Activated naive CD8-positive, alpha-beta T cell treated with anti-CD3 and anti-CD28 coated beads, Interleukin-2, amount 50 U/mL, for 24 hours (primary cell): Measurements from ENCODE around the gene CCDC93.
A peak's percentile ranks its signal among the peaks of the same experiment; 100 is the strongest.

Experiments
- ATAC-seq: fragments of 150-1000 bp; cut with Tn5 transposase; one replicate; pipeline ENCODE4 v1.10.0; 2021
- DNase-seq: peaks from one replicate; pipeline ENCODE4 v3.0.0; 2021
- H3K27ac Mint-ChIP-seq: one replicate; pipeline ENCODE4 v1.8.0; 2021; ENCODE audit warnings: mild to moderate bottlenecking, mixed read lengths
- H3K27me3 Mint-ChIP-seq: one replicate; pipeline ENCODE4 v1.8.0; 2021; ENCODE audit warnings: mixed read lengths
- H3K36me3 Mint-ChIP-seq: one replicate; pipeline ENCODE4 v1.8.0; 2021; ENCODE audit warnings: low read depth, mixed read lengths
- H3K4me1 Mint-ChIP-seq: one replicate; pipeline ENCODE4 v1.8.0; 2021; ENCODE audit warnings: mixed read lengths
- H3K4me3 Mint-ChIP-seq: one replicate; pipeline ENCODE4 v1.8.0; 2021; ENCODE audit warnings: mild to moderate bottlenecking, moderate library complexity, mixed read lengths
- H3K9me3 Mint-ChIP-seq: one replicate; pipeline ENCODE4 v1.8.0; 2021; ENCODE audit warnings: mixed read lengths

Gene CCDC93

DNA sequence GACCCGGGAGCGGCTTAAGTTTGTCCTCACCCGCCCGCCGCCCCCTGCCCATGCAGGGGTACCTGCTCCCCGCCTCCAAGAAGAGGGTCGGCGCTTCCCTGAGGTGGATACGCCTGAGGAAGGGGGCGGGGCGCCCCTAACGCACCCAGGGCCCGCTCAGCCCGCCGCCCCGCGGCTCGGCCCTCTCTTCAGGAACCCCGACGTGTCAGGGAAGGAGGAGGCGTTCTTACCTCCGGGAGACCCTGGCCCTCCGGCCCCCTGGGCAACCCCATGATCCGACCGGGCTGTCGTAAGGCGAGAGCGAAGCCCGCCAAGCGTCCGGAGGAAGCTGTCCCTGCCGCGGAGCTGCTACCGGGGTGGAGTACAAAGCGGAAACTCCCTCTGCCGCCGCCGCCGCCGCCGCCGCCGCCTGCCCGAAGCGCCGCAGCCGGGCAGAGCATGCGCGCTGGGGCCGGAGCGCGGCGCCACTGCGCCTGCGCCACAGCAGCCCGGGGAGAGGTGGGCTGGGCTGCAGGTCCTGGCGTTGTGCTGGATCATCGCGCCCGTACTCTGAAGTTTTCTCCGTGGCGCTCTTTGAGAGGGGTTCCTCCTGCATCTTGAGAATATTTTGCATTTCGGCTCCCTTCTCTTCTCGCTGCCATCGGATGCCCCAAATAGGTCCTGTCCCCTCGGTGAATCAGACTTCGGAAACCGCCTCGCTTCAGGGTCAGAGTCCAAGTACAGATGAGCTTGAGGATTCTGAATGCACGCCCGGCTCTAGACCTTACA lies at the start of gene CCDC93:
Gene CCDC93, minus strand, starts transcription at position 347 of the 768 bp plus-strand sequence. Its CDS starts 75 bp downstream, at position 272.
- peak; percentile 86 for DNase-seq
- peaks cover 38% of the 10 kb centered on the region for H3K4me1 Mint-ChIP-seq
- peak within 1 kb of the TSS; percentile 90 for H3K4me3 Mint-ChIP-seq
- peak within 1 kb of the TSS; percentile 68 for H3K27ac Mint-ChIP-seq
- H3K36me3 Mint-ChIP-seq: peaks cover 6% of the 10 kb centered on the region
- H3K27me3 Mint-ChIP-seq: no peaks in the 10 kb centered on the region
- H3K9me3 Mint-ChIP-seq: no peaks in the 10 kb centered on the region
- peak; percentile 86 for ATAC-seq

- peaks cover 9% of the 10 kb centered on the region for H3K4me1 Mint-ChIP-seq
- H3K36me3 Mint-ChIP-seq: no peaks in the 10 kb centered on the region
- no peak overlapping the region for H3K4me3 Mint-ChIP-seq
- no peaks in the 10 kb centered on the region for H3K9me3 Mint-ChIP-seq
- H3K27ac Mint-ChIP-seq: no peak overlapping the region
- ATAC-seq (no peak), DNase-seq (no peak)
- peaks cover 16% of the 10 kb centered on the region for H3K27me3 Mint-ChIP-seq
These were observed 48.8 kb upstream of the CCDC93 start for GRCh38 chr2:118062669-118063068.

GRCh38 chr2:118062048-118062447 lies 48.2 kb upstream of the CCDC93 start:
- H3K9me3 Mint-ChIP-seq: no peaks in the 10 kb centered on the region
- no peak for ATAC-seq
- no peaks in the 10 kb centered on the region for H3K36me3 Mint-ChIP-seq
- no peak overlapping the region for H3K27ac Mint-ChIP-seq
- DNase-seq: no peak
- peaks cover 22% of the 10 kb centered on the region for H3K27me3 Mint-ChIP-seq
- H3K4me1 Mint-ChIP-seq: peaks cover 9% of the 10 kb centered on the region
- H3K4me3 Mint-ChIP-seq: no peak overlapping the region

DNA sequence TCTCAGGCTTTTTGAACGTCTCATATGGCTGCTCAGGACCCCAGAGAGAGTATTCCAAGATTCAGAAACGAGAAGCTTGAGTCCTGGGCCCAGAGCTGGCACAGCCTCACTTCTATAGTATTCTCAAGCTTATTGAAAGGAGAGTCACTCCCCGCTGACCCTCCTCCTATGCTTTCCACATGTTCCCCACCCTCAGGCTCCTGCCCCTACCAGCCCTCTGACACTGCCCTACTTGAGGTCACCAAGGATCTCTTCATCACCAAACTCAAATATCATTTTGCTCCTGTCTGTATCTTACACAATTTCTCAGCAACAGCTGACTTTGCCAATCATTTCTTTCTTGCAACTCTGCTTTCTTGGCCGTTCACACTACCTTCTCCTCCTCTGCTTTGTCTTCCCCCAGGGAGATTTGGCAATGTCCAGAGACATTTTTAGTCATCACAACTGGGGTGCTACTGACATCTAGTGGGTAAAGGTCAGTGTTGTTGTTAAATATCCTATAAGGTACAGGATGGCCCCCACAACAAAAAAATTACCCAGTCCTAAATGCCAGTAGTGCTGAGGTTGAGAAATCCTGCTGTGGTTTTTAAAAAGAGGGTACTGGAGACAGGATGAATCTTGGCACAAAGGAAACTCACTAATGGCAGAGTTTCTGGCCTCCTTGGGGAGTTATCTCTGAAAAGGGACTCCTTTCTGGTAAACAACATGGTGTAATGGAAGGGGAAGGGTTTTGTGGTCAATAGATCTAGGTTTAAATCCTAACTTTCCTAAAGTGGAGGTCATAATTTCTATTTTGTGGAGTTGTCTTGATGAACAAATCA lies 47.5 kb upstream of the CCDC93 start:
- ATAC-seq (no peak), DNase-seq (no peak)
- no peak overlapping the region for H3K4me3 Mint-ChIP-seq
- H3K9me3 Mint-ChIP-seq: no peaks in the 10 kb centered on the region
- peaks cover 9% of the 10 kb centered on the region for H3K4me1 Mint-ChIP-seq
- H3K36me3 Mint-ChIP-seq: no peaks in the 10 kb centered on the region
- peaks cover 22% of the 10 kb centered on the region for H3K27me3 Mint-ChIP-seq
- no peak overlapping the region for H3K27ac Mint-ChIP-seq

DNA sequence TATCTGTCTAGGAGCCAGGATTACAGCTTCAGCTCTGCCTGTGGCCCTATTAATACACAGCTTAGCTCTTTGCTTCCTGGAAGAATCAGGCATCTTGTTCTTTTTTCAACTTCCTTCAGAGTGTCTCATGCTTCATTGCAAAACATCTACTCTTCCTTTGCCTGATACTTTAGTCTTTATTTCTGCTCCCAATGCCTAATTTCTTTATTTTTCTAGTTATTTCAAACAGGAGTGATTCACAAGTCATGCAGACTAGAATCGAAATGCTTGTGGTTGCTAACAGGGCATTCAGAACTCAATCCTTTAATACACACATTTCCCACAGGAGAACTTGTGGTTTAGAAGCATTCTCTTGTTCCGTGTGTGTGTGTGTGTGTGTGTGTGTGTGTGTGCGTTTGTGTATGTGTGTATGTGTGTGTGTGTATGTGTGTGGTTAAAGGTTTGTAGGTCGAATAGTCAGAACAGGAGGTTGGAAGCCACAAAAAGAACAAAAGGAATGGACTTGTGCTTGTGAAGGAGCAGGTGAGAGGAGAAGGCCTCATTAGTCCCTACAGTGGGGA lies 46.1 kb upstream of the CCDC93 start:
- H3K27ac Mint-ChIP-seq: no peak overlapping the region
- no peaks in the 10 kb centered on the region for H3K9me3 Mint-ChIP-seq
- DNase-seq (no peak), ATAC-seq (no peak)
- H3K4me1 Mint-ChIP-seq: peaks cover 11% of the 10 kb centered on the region
- no peaks in the 10 kb centered on the region for H3K36me3 Mint-ChIP-seq
- H3K27me3 Mint-ChIP-seq: peaks cover 24% of the 10 kb centered on the region
- no peak overlapping the region for H3K4me3 Mint-ChIP-seq

- DNase-seq (no peak), ATAC-seq (no peak)
- Mint-ChIP-seq H3K27me3 (peaks cover 24% of the 10 kb centered on the region), H3K27ac (no peak overlapping the region), H3K4me3 (no peak overlapping the region), H3K9me3 (no peaks in the 10 kb centered on the region), H3K36me3 (no peaks in the 10 kb centered on the region), H3K4me1 (peaks cover 11% of the 10 kb centered on the region)
These were observed 45.1 kb upstream of the CCDC93 start for GRCh38 chr2:118058951-118059350.

DNA sequence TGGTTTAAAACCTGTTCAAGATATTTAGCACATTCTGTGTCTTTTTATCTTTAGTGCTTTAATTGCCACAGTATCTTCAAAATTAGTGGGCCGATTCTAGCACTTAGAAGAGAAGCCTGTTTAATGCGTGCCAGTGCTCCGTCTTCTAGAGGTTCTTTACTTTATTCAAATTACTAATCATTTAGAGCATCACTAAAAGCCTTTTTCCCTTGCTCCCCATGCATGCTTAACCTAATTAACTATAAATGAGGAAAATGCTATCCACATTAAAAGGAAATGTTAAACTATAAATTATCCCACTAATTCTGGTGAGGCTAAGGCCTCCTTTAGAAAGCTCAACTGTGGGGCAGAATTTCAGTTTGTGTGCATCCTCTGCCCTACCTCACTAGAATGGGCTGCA lies 42.9 kb upstream of the CCDC93 start:
- H3K27me3 Mint-ChIP-seq: peaks cover 23% of the 10 kb centered on the region
- H3K4me3 Mint-ChIP-seq: no peak overlapping the region
- H3K4me1 Mint-ChIP-seq: peaks cover 11% of the 10 kb centered on the region
- H3K9me3 Mint-ChIP-seq: no peaks in the 10 kb centered on the region
- no peak overlapping the region for H3K27ac Mint-ChIP-seq
- no peaks in the 10 kb centered on the region for H3K36me3 Mint-ChIP-seq
- ATAC-seq (no peak), DNase-seq (no peak)

DNA sequence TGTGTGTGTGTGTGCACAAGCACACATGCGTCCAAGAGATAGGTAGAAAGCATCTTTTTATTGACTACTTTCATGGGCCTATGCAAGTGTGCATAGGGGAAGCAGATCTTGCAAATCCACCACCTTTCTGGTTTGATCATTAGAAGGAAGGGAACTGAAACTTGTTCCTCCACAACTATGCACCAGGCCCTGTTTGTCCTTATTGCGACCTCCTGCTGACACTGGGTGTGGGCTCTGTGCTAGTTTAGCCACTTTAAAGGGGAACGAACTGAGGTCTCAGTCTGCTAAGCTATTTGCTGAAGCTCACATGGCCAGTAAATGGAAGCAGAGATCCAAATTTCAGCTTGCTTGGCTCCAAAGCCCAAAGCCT lies 42.3 kb upstream of the CCDC93 start:
- peaks cover 8% of the 10 kb centered on the region for H3K4me1 Mint-ChIP-seq
- ATAC-seq: no peak
- H3K27ac Mint-ChIP-seq: no peak overlapping the region
- H3K9me3 Mint-ChIP-seq: no peaks in the 10 kb centered on the region
- H3K4me3 Mint-ChIP-seq: no peak overlapping the region
- H3K36me3 Mint-ChIP-seq: no peaks in the 10 kb centered on the region
- H3K27me3 Mint-ChIP-seq: peaks cover 23% of the 10 kb centered on the region
- DNase-seq: no peak

DNA sequence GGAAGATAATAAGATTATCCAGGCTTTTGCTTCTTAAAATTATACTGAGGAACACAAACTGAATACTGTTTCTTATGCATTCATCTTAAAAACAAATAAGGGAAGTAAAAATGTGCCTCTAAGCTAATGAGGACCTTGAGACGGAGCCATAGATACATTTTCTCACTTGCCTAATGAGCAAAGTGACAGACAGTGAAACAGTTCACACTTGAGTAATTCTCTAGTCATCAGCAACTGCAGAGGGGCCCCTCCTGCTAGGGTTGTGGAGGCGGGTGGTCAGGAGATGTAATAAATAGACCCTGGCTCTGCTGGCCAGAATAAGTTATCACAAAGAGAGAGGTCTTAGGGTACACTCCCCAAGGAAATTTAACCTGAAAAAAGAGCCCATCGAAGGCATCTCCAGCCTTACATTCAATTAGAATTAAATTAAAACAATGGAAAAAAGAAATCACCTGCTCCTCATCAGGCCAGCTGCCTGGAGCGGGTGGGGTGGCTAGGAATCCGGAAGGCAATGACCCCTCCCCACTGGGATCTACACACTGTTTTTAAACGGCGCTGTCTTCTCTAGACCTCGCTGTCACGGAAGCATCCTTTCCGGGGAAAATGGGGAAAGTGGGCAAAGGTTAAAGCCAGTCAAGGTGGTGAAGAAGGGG lies 41.8 kb upstream of the CCDC93 start:
- no peak overlapping the region for H3K4me3 Mint-ChIP-seq
- DNase-seq (no peak), ATAC-seq (no peak)
- H3K4me1 Mint-ChIP-seq: peaks cover 8% of the 10 kb centered on the region
- H3K27me3 Mint-ChIP-seq: peaks cover 22% of the 10 kb centered on the region
- H3K36me3 Mint-ChIP-seq: no peaks in the 10 kb centered on the region
- no peaks in the 10 kb centered on the region for H3K9me3 Mint-ChIP-seq
- H3K27ac Mint-ChIP-seq: no peak overlapping the region

DNA sequence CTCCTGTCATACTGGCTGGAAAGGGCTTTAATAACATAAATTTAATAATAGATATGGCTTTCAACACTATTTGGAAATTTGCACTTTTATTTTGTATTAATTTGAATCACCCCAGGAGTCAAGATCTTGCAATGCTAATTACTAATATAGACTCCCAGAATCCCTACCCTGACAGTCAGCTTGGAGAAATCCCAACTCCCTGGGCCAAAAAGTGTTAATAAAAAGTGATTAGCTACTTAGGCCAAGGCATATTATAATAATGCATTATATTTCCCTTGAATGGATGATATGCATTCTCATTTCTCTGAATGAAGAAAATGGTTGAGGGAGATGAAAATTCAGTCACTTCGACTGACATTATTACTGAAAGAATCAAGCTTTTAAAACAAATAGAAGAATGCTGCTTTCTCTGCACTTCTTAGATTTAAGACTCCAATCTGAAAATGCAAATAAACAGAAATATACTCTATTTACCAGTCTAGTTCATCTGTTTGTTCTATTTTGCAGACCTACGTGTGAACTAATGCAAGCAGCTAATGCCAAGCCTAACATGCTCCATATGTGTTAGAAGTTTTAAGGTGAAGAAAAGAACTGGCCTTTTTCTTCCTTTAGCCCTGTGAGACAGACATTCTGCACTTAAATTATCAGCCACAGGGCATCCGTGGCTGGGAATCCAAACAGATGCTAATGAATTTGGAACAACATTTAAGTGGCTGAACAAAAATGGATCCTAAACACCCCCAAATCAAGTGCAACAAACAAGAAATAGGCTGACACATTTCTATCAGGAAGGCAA lies 40.5 kb upstream of the CCDC93 start:
- Mint-ChIP-seq H3K9me3 (no peaks in the 10 kb centered on the region), H3K27ac (no peak overlapping the region), H3K36me3 (no peaks in the 10 kb centered on the region), H3K4me1 (peaks cover 2% of the 10 kb centered on the region), H3K4me3 (no peak overlapping the region), H3K27me3 (peaks cover 25% of the 10 kb centered on the region)
- ATAC-seq (no peak), DNase-seq (no peak)

DNA sequence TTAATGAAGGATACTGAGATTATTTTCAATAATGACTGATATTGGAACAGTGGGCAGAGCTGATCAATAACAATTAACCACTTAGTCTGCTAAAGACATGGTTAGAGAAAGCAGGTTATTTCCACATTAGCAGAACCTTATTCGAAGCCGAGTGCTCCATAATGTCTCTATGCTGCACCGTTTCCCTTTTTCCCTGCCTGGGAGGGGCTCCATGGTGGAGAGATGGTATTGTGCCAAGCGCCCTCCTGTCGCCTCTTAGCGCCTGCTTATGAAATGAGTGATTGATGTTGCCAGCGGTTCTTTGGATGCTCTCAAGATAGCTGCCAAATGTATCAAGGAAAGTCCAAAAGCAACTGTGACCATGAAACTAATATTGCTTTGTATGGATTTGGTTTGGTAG lies 39.8 kb upstream of the CCDC93 start:
- Mint-ChIP-seq H3K27me3 (peaks cover 23% of the 10 kb centered on the region), H3K36me3 (no peaks in the 10 kb centered on the region), H3K4me1 (peaks cover 2% of the 10 kb centered on the region), H3K4me3 (no peak overlapping the region), H3K9me3 (no peaks in the 10 kb centered on the region), H3K27ac (no peak overlapping the region)
- DNase-seq (no peak), ATAC-seq (no peak)

- H3K9me3 Mint-ChIP-seq: no peaks in the 10 kb centered on the region
- H3K36me3 Mint-ChIP-seq: no peaks in the 10 kb centered on the region
- H3K4me1 Mint-ChIP-seq: peaks cover 2% of the 10 kb centered on the region
- peaks cover 22% of the 10 kb centered on the region for H3K27me3 Mint-ChIP-seq
- ATAC-seq (no peak), DNase-seq (no peak)
- H3K4me3 Mint-ChIP-seq: no peak overlapping the region
- no peak overlapping the region for H3K27ac Mint-ChIP-seq
These were observed 38.6 kb upstream of the CCDC93 start for GRCh38 chr2:118052474-118052873.

- no peaks in the 10 kb centered on the region for H3K36me3 Mint-ChIP-seq
- no peak for DNase-seq
- H3K4me1 Mint-ChIP-seq: peaks cover 2% of the 10 kb centered on the region
- no peak overlapping the region for H3K4me3 Mint-ChIP-seq
- H3K27me3 Mint-ChIP-seq: peaks cover 23% of the 10 kb centered on the region
- no peaks in the 10 kb centered on the region for H3K9me3 Mint-ChIP-seq
- no peak for ATAC-seq
- H3K27ac Mint-ChIP-seq: no peak overlapping the region
These were observed 38.0 kb upstream of the CCDC93 start for GRCh38 chr2:118051826-118052358.

DNA sequence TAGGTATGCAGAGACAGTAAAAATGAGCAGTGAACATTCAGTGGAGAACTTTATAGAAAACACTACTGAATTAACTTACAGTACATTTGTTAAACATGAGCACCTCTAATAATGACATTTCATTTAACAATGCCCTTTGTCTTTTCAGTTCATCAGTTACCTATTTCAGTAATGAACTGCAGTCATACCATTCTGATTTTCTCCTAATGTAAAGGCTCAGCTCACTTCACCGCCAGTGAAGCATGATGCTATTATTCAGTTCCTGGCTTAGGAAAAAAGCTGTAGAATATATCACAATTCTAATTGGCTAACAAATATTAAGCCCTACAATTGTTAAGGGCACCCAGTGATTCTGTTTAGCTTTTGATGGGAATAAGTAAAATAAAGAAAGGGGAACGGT lies 37.1 kb upstream of the CCDC93 start:
- Mint-ChIP-seq H3K27me3 (peaks cover 28% of the 10 kb centered on the region), H3K27ac (no peak overlapping the region), H3K9me3 (no peaks in the 10 kb centered on the region), H3K4me1 (peaks cover 2% of the 10 kb centered on the region), H3K36me3 (no peaks in the 10 kb centered on the region), H3K4me3 (no peak overlapping the region)
- no peak for ATAC-seq
- DNase-seq: no peak
